Ovary (tissue), 3 donors: Measurements from ENCODE around the gene DAGLB.

Source experiments
- POLR2A ChIP-seq: fragments of 450-650 bp; IDR thresholded peaks from one replicate; pipeline ENCODE4 v1.6.1; 2017; ENCODE audit warnings: antibody characterized with exemption, mild to moderate bottlenecking, moderate library complexity
- TF ChIP-seq, protein P1 (sequence below), 3 donors: fragments of 450-650 bp in 2 of 3; fragments of 200-600 bp in 1 of 3; IDR thresholded peaks; one replicate each; pipeline versions ENCODE4 v1.5.1 to v1.8.0; 2016 to 2022; ENCODE audit warnings: antibody characterized with exemption in 3 of 3, mild to moderate bottlenecking in 1 of 3
- donor health status: DM: no; HTN: no; CAD: no.

DNA sequence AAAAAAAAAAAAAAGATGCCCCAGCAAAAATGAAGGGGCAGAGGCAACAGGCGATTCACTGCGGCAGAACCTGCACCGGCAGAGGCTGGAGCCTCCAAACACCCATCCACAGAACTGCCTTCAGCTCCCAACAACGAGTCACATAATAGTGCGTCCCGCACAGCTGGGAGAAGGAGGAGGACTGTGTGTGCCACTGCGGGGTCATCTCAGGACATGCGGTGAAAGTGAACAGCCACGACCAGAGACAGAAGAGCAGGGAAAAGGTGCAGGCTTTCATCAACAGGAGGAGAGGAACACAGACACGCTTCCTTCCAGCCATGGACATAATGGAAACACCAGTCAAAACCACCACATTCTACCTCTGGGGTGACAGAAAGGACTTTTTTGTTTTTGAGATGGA lies 34.1 kb downstream of the DAGLB start:
- TF ChIP-seq, protein P1, sequence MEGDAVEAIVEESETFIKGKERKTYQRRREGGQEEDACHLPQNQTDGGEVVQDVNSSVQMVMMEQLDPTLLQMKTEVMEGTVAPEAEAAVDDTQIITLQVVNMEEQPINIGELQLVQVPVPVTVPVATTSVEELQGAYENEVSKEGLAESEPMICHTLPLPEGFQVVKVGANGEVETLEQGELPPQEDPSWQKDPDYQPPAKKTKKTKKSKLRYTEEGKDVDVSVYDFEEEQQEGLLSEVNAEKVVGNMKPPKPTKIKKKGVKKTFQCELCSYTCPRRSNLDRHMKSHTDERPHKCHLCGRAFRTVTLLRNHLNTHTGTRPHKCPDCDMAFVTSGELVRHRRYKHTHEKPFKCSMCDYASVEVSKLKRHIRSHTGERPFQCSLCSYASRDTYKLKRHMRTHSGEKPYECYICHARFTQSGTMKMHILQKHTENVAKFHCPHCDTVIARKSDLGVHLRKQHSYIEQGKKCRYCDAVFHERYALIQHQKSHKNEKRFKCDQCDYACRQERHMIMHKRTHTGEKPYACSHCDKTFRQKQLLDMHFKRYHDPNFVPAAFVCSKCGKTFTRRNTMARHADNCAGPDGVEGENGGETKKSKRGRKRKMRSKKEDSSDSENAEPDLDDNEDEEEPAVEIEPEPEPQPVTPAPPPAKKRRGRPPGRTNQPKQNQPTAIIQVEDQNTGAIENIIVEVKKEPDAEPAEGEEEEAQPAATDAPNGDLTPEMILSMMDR (IDR thresholded peaks at IDR 0.05): no peak
- TF ChIP-seq POLR2A: no peak
